Upper lobe of left lung (tissue), 4 donors: ENCODE results near the gene SCAMP3.

ENCODE experiments used
- CTCF ChIP-seq, 6 experiments: fragments of 450-650 bp in 4 of 6; fragments of 200-600 bp in 2 of 6; sonication (generic) in 2 of 6; IDR thresholded peaks; one replicate each; pipeline ENCODE4 v1.5.1; 2016 to 2019; ENCODE audit warnings: antibody characterized with exemption in 6 of 6
- POLR2A ChIP-seq, 4 donors: fragments of 450-650 bp; IDR thresholded peaks; one replicate each; pipeline ENCODE4 v1.5.1; 2016 to 2017; ENCODE audit warnings: antibody characterized with exemption in 4 of 4, mild to moderate bottlenecking in 2 of 4
- POLR2AphosphoS5 ChIP-seq, 2 donors: sonication (generic); formaldehyde crosslinking; IDR thresholded peaks; one replicate each; pipeline ENCODE4 v1.5.1; 2017; ENCODE audit warnings: antibody characterized with exemption in 2 of 2

- TF ChIP-seq CTCF (IDR thresholded peaks at IDR 0.05), result no peak
- no peak for TF ChIP-seq POLR2A (IDR thresholded peaks at IDR 0.05)
- TF ChIP-seq POLR2AphosphoS5 (IDR thresholded peaks at IDR 0.05), result no peak
These were observed 33.7 kb upstream of the SCAMP3 start for GRCh38 chr1:155295942-155296267.
